CD4-positive, alpha-beta T cell treated with Interleukin-12 subunit alpha and Interleukin-12 subunit beta, for 1 hour (primary cell): ENCODE measurements around the gene CCDC187.
"Not testable (repeated sequence)": the region's sequence is repeated elsewhere in the genome, so short reads cannot be mapped to it uniquely, and the experiment has no call there.

Source experiments
- DNase-seq: peaks from one replicate; pipeline ENCODE4 v3.0.0-alpha.2; 2020

CCDC187 gene

GRCh38 chr9:136303825-136304416 is at the start of gene CCDC187:
Gene CCDC187, minus strand, starts transcription at chr9:136304094. Its CDS starts 264 bp downstream, at chr9:136303830.
- no peak for DNase-seq

- DNase-seq, result no peak
Observed at GRCh38 chr9:136353088-136353487, 49.2 kb upstream of the CCDC187 start.

- no peak for DNase-seq
Observed at GRCh38 chr9:136352682-136353081, 48.8 kb upstream of the CCDC187 start.

GRCh38 chr9:136351868-136352267 is 48.0 kb upstream of the CCDC187 start:
- not testable (repeated sequence) for DNase-seq

- no peak for DNase-seq
Observed at GRCh38 chr9:136351252-136351800, 47.4 kb upstream of the CCDC187 start.

- DNase-seq, result no peak
Observed at GRCh38 chr9:136349546-136349945, 45.7 kb upstream of the CCDC187 start.

GRCh38 chr9:136348691-136349090 is 44.8 kb upstream of the CCDC187 start:
- DNase-seq, result no peak

GRCh38 chr9:136347472-136348256 is 43.8 kb upstream of the CCDC187 start:
- no peak for DNase-seq

- DNase-seq, result no peak
Observed at GRCh38 chr9:136346927-136347465, 43.1 kb upstream of the CCDC187 start.

GRCh38 chr9:136346157-136346481 is 42.2 kb upstream of the CCDC187 start:
- no peak for DNase-seq

GRCh38 chr9:136345281-136346156 is 41.6 kb upstream of the CCDC187 start:
- DNase-seq, result no peak

GRCh38 chr9:136344544-136345280 is 40.8 kb upstream of the CCDC187 start:
- no peak for DNase-seq

GRCh38 chr9:136343884-136344269 is 40.0 kb upstream of the CCDC187 start:
- no peak for DNase-seq

GRCh38 chr9:136343121-136343883 is 39.4 kb upstream of the CCDC187 start:
- DNase-seq, result no peak

GRCh38 chr9:136342181-136343120 is 38.6 kb upstream of the CCDC187 start:
- peak; percentile 64 for DNase-seq

- DNase-seq, result no peak
Observed at GRCh38 chr9:136341769-136342168, 37.9 kb upstream of the CCDC187 start.

- DNase-seq, result no peak
Observed at GRCh38 chr9:136341042-136341655, 37.3 kb upstream of the CCDC187 start.

GRCh38 chr9:136340356-136341041 is 36.6 kb upstream of the CCDC187 start:
- no peak for DNase-seq

GRCh38 chr9:136339958-136340310 is 36.0 kb upstream of the CCDC187 start:
- no peak for DNase-seq
